H1 (cell line): ENCODE data around the gene RNASEH2A. TPM values are rescaled to one million over a fixed set of nuclear protein-coding genes. Genes with fewer than 3 reads are reported as not detected.

Source experiments
- ASH2L ChIP-seq: fragments of 200-600, 300-600 bp; sonication (generic); IDR thresholded peaks from one replicate; pipeline ENCODE4 v1.7.1; 2017; ENCODE audit warnings: low read length
- CTCF ChIP-seq, 3 experiments: IDR thresholded peaks; 1 replicate in 2 of 3; 2 replicates in 1 of 3; pipeline versions ENCODE4 v1.5.1 to v1.6.1; 2011; ENCODE audit warnings: low read length in 3 of 3, mild to moderate bottlenecking in 3 of 3, inconsistent platforms in 2 of 3, low read depth in 1 of 3, moderate library complexity in 1 of 3; ENCODE audit not compliant: insufficient read depth in 1 of 3; ENCODE audit errors: control extremely low read depth in 1 of 3
- MAX ChIP-seq: IDR thresholded peaks from 2 replicates; pipeline ENCODE4 v1.6.1; 2012; ENCODE audit warnings: inconsistent platforms
- polyA plus RNA-seq, 7 experiments: library from polyadenylated mRNA; depleted of rRNA in 3 of 7; stranded (reverse) in 5 of 7; unstranded in 2 of 7; fragments of >200 nt in 5 of 7; fragments of 200-250 nt in 2 of 7; gene quantifications; 1 replicate in 5 of 7; 2 replicates in 1 of 7; 4 replicates in 1 of 7; pipeline versions ENCODE4 v1.2.1 to v1.2.3, GENCODE V29; 2011 to 2013; ENCODE audit warnings: missing spikeins in 2 of 7, mixed read lengths in 2 of 7
- total RNA-seq: library from RNA; stranded (reverse); fragmentation: NEBNext Ultra II Directional; extraction: Animal tissue kit (Norgen Biotek cat#: 25700); gene quantifications from 2 replicates; pipeline ENCODE4 v1.2.1, GENCODE V29; 2021

Gene RNASEH2A
- total and polyA plus RNA-seq, 2 of the 8 experiments (the other 6 are each of a cell fraction or from before 2014, with no cell fraction given) = 67.5 to 120 TPM

GRCh38 chr19:12757544-12758274 is 48.7 kb upstream of the RNASEH2A start (continued):
- peak; percentile 90 to 94 (median 91) for TF ChIP-seq CTCF (IDR thresholded peaks at IDR 0.05; ENCODE audit: control extremely low read depth in 1 of 3, insufficient read depth in 1 of 3, low read depth in 1 of 3, low read length in 3 of 3)
- peak; percentile 58; the same call in 1 of the 2 replicates for TF ChIP-seq MAX
- TF ChIP-seq ASH2L = no peak
- TF ChIP-seq, all 59 proteins: peak for 20
